ENCODE data around the gene PRDM5. TPM values are rescaled to one million over a fixed set of nuclear protein-coding genes. Genes with fewer than 3 reads are reported as not detected.

PRDM5 gene
- total and polyA plus RNA-seq, 3 donors from 2014 or later: 8.2 to 21.9 (median 19.1) TPM

- DNase-seq: no peak
Observed at GRCh38 chr4:120873554-120873953, 49.0 kb downstream of the PRDM5 start.

GRCh38 chr4:120871173-120871572 is 51.4 kb downstream of the PRDM5 start:
- Histone ChIP-seq H3K36me3 (ENCODE audit: low read depth, missing control alignments) (no peaks in the 10 kb centered on the region), H3K27ac (no peak overlapping the region), H3K4me1 (no peaks in the 10 kb centered on the region), H3K9me3 (no peaks in the 10 kb centered on the region), H3K4me3 (no peak overlapping the region), H3K27me3 (no peaks in the 10 kb centered on the region)
- DNase-seq: no peak
- WGBS, 2 donors: 80 to 81% methylated on average over 4 of the region's 4 CpGs
- intact Hi-C loops (cut with DNase I; ENCODE audit: low total_unique reads): no loop called here
- TF ChIP-seq POLR2A (IDR thresholded peaks at IDR 0.05) (no peak), CTCF (IDR thresholded peaks at IDR 0.05) (no peak)

More at GRCh38 chr4:120873554-120873953, 49.0 kb downstream of the PRDM5 start:
- H3K27ac ChIP-seq: no peak overlapping the region
- intact Hi-C loops (cut with DNase I; ENCODE audit: low total_unique reads): no loop called here
- H3K9me3 ChIP-seq: no peaks in the 10 kb centered on the region
- H3K4me3 ChIP-seq: no peak overlapping the region
- no peaks in the 10 kb centered on the region for H3K4me1 ChIP-seq
- no peaks in the 10 kb centered on the region for H3K36me3 ChIP-seq (ENCODE audit: low read depth, missing control alignments)
- no peaks in the 10 kb centered on the region for H3K27me3 ChIP-seq
- no peak for TF ChIP-seq CTCF (IDR thresholded peaks at IDR 0.05)
- TF ChIP-seq POLR2A (IDR thresholded peaks at IDR 0.05): no peak
- WGBS, 2 donors: 85 to 87% methylated on average over 1 of the region's 1 CpG

GRCh38 chr4:120870279-120870673 is 52.2 kb downstream of the PRDM5 start:
- no peaks in the 10 kb centered on the region for H3K36me3 ChIP-seq (ENCODE audit: low read depth, missing control alignments)
- no peak overlapping the region for H3K4me3 ChIP-seq
- no peak for DNase-seq
- H3K9me3 ChIP-seq: no peaks in the 10 kb centered on the region
- H3K27me3 ChIP-seq: no peaks in the 10 kb centered on the region
- no peak overlapping the region for H3K27ac ChIP-seq
- intact Hi-C loops (cut with DNase I; ENCODE audit: low total_unique reads): no loop called here
- no peak for TF ChIP-seq POLR2A (IDR thresholded peaks at IDR 0.05)
- no peak for TF ChIP-seq CTCF (IDR thresholded peaks at IDR 0.05)
- WGBS, 2 donors: 85 to 92% methylated on average over 3 of the region's 3 CpGs
- H3K4me1 ChIP-seq: no peaks in the 10 kb centered on the region

GRCh38 chr4:120869613-120870278 is 52.8 kb downstream of the PRDM5 start:
- Histone ChIP-seq H3K4me1 (no peaks in the 10 kb centered on the region), H3K27ac (no peak overlapping the region), H3K4me3 (no peak overlapping the region), H3K36me3 (ENCODE audit: low read depth, missing control alignments) (no peaks in the 10 kb centered on the region), H3K27me3 (no peaks in the 10 kb centered on the region), H3K9me3 (no peaks in the 10 kb centered on the region)
- 70 to 78% methylated on average over 5 of the region's 5 CpGs for WGBS, 2 donors
- TF ChIP-seq POLR2A (IDR thresholded peaks at IDR 0.05) (no peak), CTCF (IDR thresholded peaks at IDR 0.05) (no peak)
- DNase-seq: no peak
- intact Hi-C loops (cut with DNase I; ENCODE audit: low total_unique reads): no loop called here

GRCh38 chr4:120867506-120867905 is 55.0 kb downstream of the PRDM5 start:
- DNase-seq: no peak
- no peaks in the 10 kb centered on the region for H3K9me3 ChIP-seq
- no peaks in the 10 kb centered on the region for H3K36me3 ChIP-seq (ENCODE audit: low read depth, missing control alignments)
- intact Hi-C loops (cut with DNase I; ENCODE audit: low total_unique reads): no loop called here
- H3K4me1 ChIP-seq: no peaks in the 10 kb centered on the region
- no peak for TF ChIP-seq POLR2A (IDR thresholded peaks at IDR 0.05)
- no peak overlapping the region for H3K4me3 ChIP-seq
- no peaks in the 10 kb centered on the region for H3K27me3 ChIP-seq
- no peak overlapping the region for H3K27ac ChIP-seq

Data from testis (tissue), 3 donors.